Dendritic cell treated with granulocyte-macrophage colony-stimulating factor and Interleukin-4, amounts not matched to agents 40 ng/mL and 50 ng/mL, for 4 days (primary cell): Measurements from ENCODE around the gene CD86.

ENCODE experiments used
- H3K27ac Mint-ChIP-seq: one replicate; pipeline ENCODE4 v1.8.0; 2022; ENCODE audit warnings: mild to moderate bottlenecking, mixed read lengths
- H3K27me3 Mint-ChIP-seq: one replicate; pipeline ENCODE4 v1.8.0; 2022; ENCODE audit warnings: mild to moderate bottlenecking, mixed read lengths
- H3K36me3 Mint-ChIP-seq: one replicate; pipeline ENCODE4 v1.8.0; 2022; ENCODE audit warnings: low read depth, mixed read lengths
- H3K4me1 Mint-ChIP-seq: one replicate; pipeline ENCODE4 v1.8.0; 2022; ENCODE audit warnings: low read depth, mixed read lengths
- H3K4me3 Mint-ChIP-seq: one replicate; pipeline ENCODE4 v1.8.0; 2022; ENCODE audit warnings: mild to moderate bottlenecking, moderate library complexity, mixed read lengths
- H3K9me3 Mint-ChIP-seq: one replicate; pipeline ENCODE4 v1.8.0; 2022; ENCODE audit warnings: mixed read lengths
- intact Hi-C: fragments of 100-400 bp; cut with micrococcal nuclease; formaldehyde crosslinking; loops from one replicate; pipeline ENCODE4 v1.15.0; 2022

CD86 gene

GRCh38 chr3:122055215-122055614 is at the start of gene CD86:
CD86 (plus strand) TSS chr3:122055362; CDS start chr3:122055490, 128 bp downstream.
- H3K9me3 Mint-ChIP-seq, result no peaks in the 10 kb centered on the region
- H3K36me3 Mint-ChIP-seq, result peaks cover 36% of the 10 kb centered on the region
- H3K4me3 Mint-ChIP-seq, result peak within 1 kb of the TSS; percentile 84
- intact Hi-C loops, result loop anchor here (5.0 kb wide), 2 partner anchors 37 to 58 kb away; no protein-coding TSS in a partner anchor
- H3K4me1 Mint-ChIP-seq, result peaks cover 29% of the 10 kb centered on the region
- H3K27ac Mint-ChIP-seq, result peak within 1 kb of the TSS; percentile 89
- no peaks in the 10 kb centered on the region for H3K27me3 Mint-ChIP-seq

- Mint-ChIP-seq H3K4me1 (peaks cover 60% of the 10 kb centered on the region), H3K27ac (peak overlapping the region; percentile 89), H3K4me3 (no peak overlapping the region), H3K27me3 (peaks cover 4% of the 10 kb centered on the region), H3K36me3 (no peaks in the 10 kb centered on the region), H3K9me3 (no peaks in the 10 kb centered on the region)
- intact Hi-C loops, result loop anchor here (2.0 kb wide), 1 partner anchor 15 kb away; no protein-coding TSS in a partner anchor
These were observed 48.9 kb upstream of the CD86 start for GRCh38 chr3:122006267-122006666.

- peaks cover 4% of the 10 kb centered on the region for H3K27me3 Mint-ChIP-seq
- peaks cover 57% of the 10 kb centered on the region for H3K4me1 Mint-ChIP-seq
These were observed 47.0 kb upstream of the CD86 start for GRCh38 chr3:122008166-122008565.

GRCh38 chr3:122010506-122010905 is 44.7 kb upstream of the CD86 start:
- peaks cover 6% of the 10 kb centered on the region for H3K9me3 Mint-ChIP-seq
- H3K36me3 Mint-ChIP-seq, result no peaks in the 10 kb centered on the region
- H3K27ac Mint-ChIP-seq, result no peak overlapping the region
- peaks cover 33% of the 10 kb centered on the region for H3K4me1 Mint-ChIP-seq
- intact Hi-C loops, result no loop called here
- no peak overlapping the region for H3K4me3 Mint-ChIP-seq
- H3K27me3 Mint-ChIP-seq, result peaks cover 4% of the 10 kb centered on the region

More at GRCh38 chr3:122008166-122008565, 47.0 kb upstream of the CD86 start:
- Mint-ChIP-seq H3K4me3 (no peak overlapping the region), H3K9me3 (no peaks in the 10 kb centered on the region), H3K27ac (peak overlapping the region; percentile 89), H3K36me3 (no peaks in the 10 kb centered on the region)
- intact Hi-C loops, result no loop called here

GRCh38 chr3:122011396-122011795 is 43.8 kb upstream of the CD86 start:
- Mint-ChIP-seq H3K9me3 (peaks cover 15% of the 10 kb centered on the region), H3K27ac (no peak overlapping the region), H3K27me3 (peaks cover 1% of the 10 kb centered on the region), H3K4me3 (no peak overlapping the region), H3K4me1 (peaks cover 25% of the 10 kb centered on the region), H3K36me3 (peaks cover 5% of the 10 kb centered on the region)
- intact Hi-C loops, result no loop called here

GRCh38 chr3:122012821-122013220 is 42.3 kb upstream of the CD86 start:
- peaks cover 5% of the 10 kb centered on the region for H3K36me3 Mint-ChIP-seq
- H3K27me3 Mint-ChIP-seq, result peaks cover 1% of the 10 kb centered on the region
- H3K27ac Mint-ChIP-seq, result peak overlapping the region; percentile 16
- intact Hi-C loops, result no loop called here
- H3K9me3 Mint-ChIP-seq, result peaks cover 19% of the 10 kb centered on the region
- H3K4me1 Mint-ChIP-seq, result peaks cover 18% of the 10 kb centered on the region
- H3K4me3 Mint-ChIP-seq, result no peak overlapping the region

GRCh38 chr3:122013448-122013925 is 41.7 kb upstream of the CD86 start:
- Mint-ChIP-seq H3K36me3 (peaks cover 5% of the 10 kb centered on the region), H3K9me3 (peaks cover 19% of the 10 kb centered on the region), H3K4me3 (no peak overlapping the region), H3K27ac (no peak overlapping the region), H3K4me1 (peaks cover 18% of the 10 kb centered on the region), H3K27me3 (peaks cover 1% of the 10 kb centered on the region)
- intact Hi-C loops, result no loop called here

GRCh38 chr3:122014741-122015140 is 40.4 kb upstream of the CD86 start:
- Mint-ChIP-seq H3K27me3 (no peaks in the 10 kb centered on the region), H3K4me1 (peaks cover 16% of the 10 kb centered on the region), H3K36me3 (peaks cover 5% of the 10 kb centered on the region), H3K27ac (no peak overlapping the region), H3K9me3 (peaks cover 19% of the 10 kb centered on the region), H3K4me3 (no peak overlapping the region)
- intact Hi-C loops, result no loop called here

- H3K36me3 Mint-ChIP-seq, result peaks cover 5% of the 10 kb centered on the region
- H3K27ac Mint-ChIP-seq, result no peak overlapping the region
- H3K27me3 Mint-ChIP-seq, result peaks cover 12% of the 10 kb centered on the region
- H3K4me1 Mint-ChIP-seq, result peaks cover 12% of the 10 kb centered on the region
- H3K4me3 Mint-ChIP-seq, result no peak overlapping the region
- H3K9me3 Mint-ChIP-seq, result peaks cover 19% of the 10 kb centered on the region
- intact Hi-C loops, result no loop called here
These were observed 35.7 kb upstream of the CD86 start for GRCh38 chr3:122019493-122019892.

GRCh38 chr3:122021037-122021436 is 34.1 kb upstream of the CD86 start:
- Mint-ChIP-seq H3K4me3 (no peak overlapping the region), H3K27me3 (peaks cover 12% of the 10 kb centered on the region), H3K27ac (peak overlapping the region; percentile 7)

GRCh38 chr3:122021811-122022401 is 33.3 kb upstream of the CD86 start, which contains the start of gene ILDR1:
ILDR1 (minus strand) TSS chr3:122022247; CDS start chr3:122022077, 170 bp downstream.
- peaks cover 12% of the 10 kb centered on the region for H3K4me1 Mint-ChIP-seq
- H3K27ac Mint-ChIP-seq, result peak within 1 kb of the TSS; percentile 40
- H3K4me3 Mint-ChIP-seq, result peak within 1 kb of the TSS; percentile 73
- H3K9me3 Mint-ChIP-seq, result no peaks in the 10 kb centered on the region
- intact Hi-C loops, result no loop called here
- H3K27me3 Mint-ChIP-seq, result peaks cover 12% of the 10 kb centered on the region
- no peaks in the 10 kb centered on the region for H3K36me3 Mint-ChIP-seq

More at GRCh38 chr3:122021037-122021436, 34.1 kb upstream of the CD86 start:
- Mint-ChIP-seq H3K9me3 (peaks cover 7% of the 10 kb centered on the region), H3K4me1 (peaks cover 12% of the 10 kb centered on the region), H3K36me3 (peaks cover 1% of the 10 kb centered on the region)
- intact Hi-C loops, result no loop called here

GRCh38 chr3:122023335-122023910 is 31.7 kb upstream of the CD86 start:
- Mint-ChIP-seq H3K27ac (peak overlapping the region; percentile 40), H3K9me3 (no peaks in the 10 kb centered on the region), H3K4me1 (peaks cover 12% of the 10 kb centered on the region), H3K36me3 (no peaks in the 10 kb centered on the region), H3K4me3 (no peak overlapping the region), H3K27me3 (peaks cover 12% of the 10 kb centered on the region)
- intact Hi-C loops, result no loop called here

GRCh38 chr3:122024800-122025199 is 30.4 kb upstream of the CD86 start:
- Mint-ChIP-seq H3K36me3 (no peaks in the 10 kb centered on the region), H3K9me3 (no peaks in the 10 kb centered on the region), H3K4me1 (peaks cover 12% of the 10 kb centered on the region), H3K27ac (no peak overlapping the region), H3K27me3 (peaks cover 12% of the 10 kb centered on the region), H3K4me3 (no peak overlapping the region)
- intact Hi-C loops, result no loop called here

- intact Hi-C loops, result no loop called here
- Mint-ChIP-seq H3K27me3 (peaks cover 12% of the 10 kb centered on the region), H3K27ac (no peak overlapping the region), H3K4me3 (no peak overlapping the region), H3K9me3 (no peaks in the 10 kb centered on the region), H3K4me1 (peaks cover 17% of the 10 kb centered on the region), H3K36me3 (no peaks in the 10 kb centered on the region)
These were observed 29.9 kb upstream of the CD86 start for GRCh38 chr3:122025296-122025695.
